HepG2 (cell line): ENCODE results near the gene DAZAP1. TPM values are rescaled to one million over a fixed set of nuclear protein-coding genes. Genes with fewer than 3 reads are reported as not detected.
A peak's percentile ranks its signal among the peaks of the same experiment; 100 is the strongest.

Experiments used
- ATAC-seq: fragments of 200-7000 bp; cut with Tn5 transposase; 3 replicates; pipeline ENCODE4 v1.9.1; 2020; ENCODE audit warnings: mild to moderate bottlenecking, moderate library complexity
- BruUV-seq: library from RNA; stranded (reverse); fragments of 400-500 nt; replicated peaks from 2 replicates; lab custom pipeline; 2021; lab: Mats Ljungman, UMichigan
- CTCF ChIA-PET: fragments of 300-600 bp; formaldehyde crosslinking; extraction: SDS; loops from one replicate; lab custom pipeline; 2021; ENCODE audit warnings: low total read pairs, inconsistent platforms, low intra/inter-chr PET ratio; lab: Yijun Ruan, JAX
- POLR2A ChIA-PET: fragments of 350-600 bp; sonication (Branson Sonifier 250); formaldehyde crosslinking; loops from one replicate; lab custom pipeline; 2020; ENCODE audit warnings: antibody characterized with exemption, inconsistent platforms; lab: Yijun Ruan, JAX
- DNase-seq: peaks from one replicate; pipeline ENCODE4 v3.0.0-alpha.2; 2015; ENCODE audit warnings: low spot score
- FAIRE-seq: peaks from 3 replicates; lab custom pipeline; 2011; peaks lifted over from hg19 to GRCh38; lab: Jason Lieb, UNC
- H2AFZ ChIP-seq: one replicate; pipeline ENCODE4 v1.6.1; 2011; ENCODE audit warnings: low read length, inconsistent platforms
- H3K27ac ChIP-seq: fragments of 300-600 bp; 3 replicates; pipeline ENCODE4 v1.8.0; 2011; ENCODE audit warnings: mixed run types, mild to moderate bottlenecking, mixed read lengths, low read length, inconsistent platforms; ENCODE audit not compliant: insufficient read depth; ENCODE audit errors: extremely low read length
- H3K27me3 ChIP-seq, 2 experiments: fragments of 200-600 bp in 1 of 2; 2 replicates in 1 of 2; 3 replicates in 1 of 2; pipeline versions ENCODE4 v1.6.0 to v1.8.0; 2011; ENCODE audit warnings: low read length in 2 of 2, mild to moderate bottlenecking in 2 of 2, moderate library complexity in 2 of 2, inconsistent platforms in 1 of 2; ENCODE audit not compliant: insufficient read depth in 2 of 2, control insufficient read depth in 1 of 2
- H3K36me3 ChIP-seq, 2 experiments: fragments of 200-600 bp in 1 of 2; replicated peaks in 1 of 2; 2 replicates in 1 of 2; 3 replicates in 1 of 2; pipeline versions ENCODE4 v1.5.1 to v1.8.0; 2011; ENCODE audit warnings: low read length in 2 of 2, inconsistent platforms in 1 of 2; ENCODE audit not compliant: insufficient read depth in 2 of 2, control insufficient read depth in 1 of 2
- H3K4me1 ChIP-seq: 2 replicates; pipeline ENCODE4 v1.5.1; 2012; ENCODE audit warnings: low read length, inconsistent platforms; ENCODE audit not compliant: insufficient read depth
- H3K4me2 ChIP-seq: 2 replicates; pipeline ENCODE4 v1.6.0; 2011; ENCODE audit warnings: low read depth, low read length, inconsistent platforms
- H3K4me3 ChIP-seq, 3 experiments: fragments of 200-600 bp in 1 of 3; sonication (generic), shearing (Covaris generic) in 1 of 3; replicated peaks in 1 of 3; 2 replicates each; pipeline ENCODE4 v1.5.1; 2011 to 2016; ENCODE audit warnings: low read length in 3 of 3, inconsistent platforms in 2 of 3, low read depth in 2 of 3, mild to moderate bottlenecking in 2 of 3, control low read depth in 1 of 3, mixed read lengths in 1 of 3; ENCODE audit not compliant: insufficient read depth in 1 of 3
- H3K79me2 ChIP-seq: one replicate; pipeline ENCODE4 v1.6.1; 2011; ENCODE audit warnings: low read length, inconsistent platforms; ENCODE audit not compliant: insufficient read depth
- H3K9ac ChIP-seq: 2 replicates; pipeline ENCODE4 v1.6.0; 2011; ENCODE audit warnings: mild to moderate bottlenecking, low read depth, low read length, inconsistent platforms; ENCODE audit not compliant: insufficient read depth
- H3K9me3 ChIP-seq: 2 replicates; pipeline ENCODE4 v1.5.1; 2012; ENCODE audit warnings: mild to moderate bottlenecking, low read length
- H4K20me1 ChIP-seq: 2 replicates; pipeline ENCODE4 v1.6.0; 2011; ENCODE audit warnings: inconsistent platforms, mild to moderate bottlenecking, low read length, moderate library complexity; ENCODE audit not compliant: insufficient read depth
- AGO2 ChIP-seq: fragments of 200-400 bp; formaldehyde crosslinking; optimal IDR thresholded peaks from 2 replicates; pipeline ENCODE3; 2017; ENCODE audit warnings: mild to moderate bottlenecking, low read depth, low read length, moderate library complexity
- CBX5 ChIP-seq: sonication (generic); formaldehyde crosslinking; IDR thresholded peaks from 2 replicates; pipeline ENCODE4 v1.4.0; 2020; ENCODE audit warnings: missing genetic modification reagents, borderline replicate concordance
- CCAR2 ChIP-seq: fragments of 200-400 bp; formaldehyde crosslinking; optimal IDR thresholded peaks from 2 replicates; pipeline ENCODE3; 2018; ENCODE audit warnings: low read depth, mild to moderate bottlenecking, low read length, moderate library complexity
- DZIP1 ChIP-seq: sonication (generic); formaldehyde crosslinking; IDR thresholded peaks from 2 replicates; pipeline ENCODE4 v1.5.0; 2020; ENCODE audit warnings: mild to moderate bottlenecking, missing genetic modification reagents
- GABPA ChIP-seq, 2 experiments: IDR thresholded peaks; 2 replicates each; pipeline ENCODE4 v1.6.1; 2011 to 2016; ENCODE audit warnings: low read depth in 2 of 2, low read length in 1 of 2, missing biosample characterization in 1 of 2, missing genetic modification characterization in 1 of 2
- HES4 ChIP-seq: sonication (generic); formaldehyde crosslinking; IDR thresholded peaks from 2 replicates; pipeline ENCODE4 v1.9.0; 2021; ENCODE audit warnings: mild to moderate bottlenecking, missing genetic modification reagents, borderline replicate concordance
- HNRNPL ChIP-seq: fragments of 200-400 bp; formaldehyde crosslinking; IDR thresholded peaks from 2 replicates; pipeline ENCODE4 v1.6.1; 2017; ENCODE audit warnings: mild to moderate bottlenecking, low read depth, low read length
- JUN ChIP-seq: sonication (generic); formaldehyde crosslinking; IDR thresholded peaks from 2 replicates; pipeline ENCODE4 v1.4.0; 2020; ENCODE audit warnings: mild to moderate bottlenecking, missing genetic modification reagents
- RAD21 ChIP-seq: fragments of 450-650 bp; formaldehyde crosslinking; IDR thresholded peaks from 2 replicates; pipeline ENCODE4 v1.5.0; 2020; ENCODE audit warnings: mild to moderate bottlenecking
- RFXAP ChIP-seq: sonication (generic); formaldehyde crosslinking; IDR thresholded peaks from 2 replicates; pipeline ENCODE4 v1.4.0; 2020; ENCODE audit warnings: missing genetic modification reagents, borderline replicate concordance
- SMAD1 ChIP-seq: sonication (generic); formaldehyde crosslinking; IDR thresholded peaks from 2 replicates; pipeline ENCODE4 v1.4.0; 2020; ENCODE audit warnings: missing genetic modification reagents, low read depth, mild to moderate bottlenecking, borderline replicate concordance
- TFE3 ChIP-seq: IDR thresholded peaks from 2 replicates; pipeline ENCODE4 v1.6.1; 2016
- ZBTB38 ChIP-seq: sonication (generic); formaldehyde crosslinking; IDR thresholded peaks from 2 replicates; pipeline ENCODE4 v1.5.1; 2020; ENCODE audit warnings: mild to moderate bottlenecking, missing genetic modification reagents
- ZFAT ChIP-seq: sonication (generic); formaldehyde crosslinking; conservative IDR thresholded peaks from 2 replicates; pipeline ENCODE4 v1.8.1; 2023; ENCODE audit warnings: missing genetic modification reagents, inconsistent platforms
- ZNF235 ChIP-seq: sonication (generic); formaldehyde crosslinking; IDR thresholded peaks from 2 replicates; pipeline ENCODE4 v1.8.1; 2023; ENCODE audit warnings: mild to moderate bottlenecking, missing genetic modification reagents, borderline replicate concordance
- ZNF33A ChIP-seq: sonication (generic); formaldehyde crosslinking; IDR thresholded peaks from 2 replicates; pipeline ENCODE4 v1.5.1; 2020; ENCODE audit warnings: missing genetic modification reagents, mild to moderate bottlenecking, moderate library complexity, borderline replicate concordance
- ZNF597 ChIP-seq: sonication (generic); formaldehyde crosslinking; IDR thresholded peaks from 2 replicates; pipeline ENCODE4 v1.5.0; 2020; ENCODE audit warnings: missing genetic modification reagents
- ZNF816 ChIP-seq: sonication (generic); formaldehyde crosslinking; IDR thresholded peaks from 2 replicates; pipeline ENCODE4 v1.8.0; 2022; ENCODE audit warnings: missing genetic modification reagents, mild to moderate bottlenecking, borderline replicate concordance
- WGBS: methylation state at CpG from one replicate; pipeline ENCODE4 v1.1.6; 2017; ENCODE audit warnings: low lambda C conversion rate; 5-methylcytosine and 5-hydroxymethylcytosine counted together
- in situ Hi-C: cut with HindIII; loops from 2 replicates; pipeline ENCODE4 v1.10.0; 2017; ENCODE audit warnings: low pct_unique_long_range_greater_than_20kb; ENCODE audit not compliant: extremely low pct_ligation_motif_present
- intact Hi-C: fragments of 100-400 bp; cut with micrococcal nuclease; formaldehyde crosslinking; loops from one replicate; pipeline ENCODE4 v1.10.0; 2022; ENCODE audit not compliant: unreplicated experiment
- polyA plus RNA-seq, 8 experiments: library from polyadenylated mRNA; depleted of rRNA in 3 of 8; stranded (reverse) in 7 of 8; unstranded in 1 of 8; fragments of >200 nt; fragmentation: Illumina TruSeq in 4 of 8; extraction: Trizol in 4 of 8; gene quantifications; 2 replicates each; pipeline versions ENCODE4 v1.2.1 to v1.2.3, GENCODE V29; 2011 to 2016; ENCODE audit warnings: low read depth in 4 of 8, missing spikeins in 1 of 8, mixed read lengths in 1 of 8; ENCODE audit not compliant: insufficient read depth in 1 of 8
- total RNA-seq, 5 experiments: library from RNA; depleted of rRNA; stranded (reverse); fragments of >200 nt; fragmentation: Illumina TruSeq; extraction: Trizol; gene quantifications; 2 replicates each; pipeline ENCODE4 v1.2.3, GENCODE V29; 2016; ENCODE audit warnings: low read depth in 1 of 5

DAZAP1 gene
- total and polyA plus RNA-seq, 2 of the 13 experiments (the other 11 are each of a cell fraction or from before 2014, with no cell fraction given), result 63.3 to 79.2 TPM

GRCh38 chr19:1416014-1416841 lies 8.8 kb downstream of the DAZAP1 start:
- ChIA-PET POLR2A (interaction anchor here (1.1 to 2.1 kb wide), 2 partner anchors 8 to 147 kb away, joined by 7 to 8 read pairs; partner anchors contain the start of gene CIRBP), CTCF (no interaction called here)
- 89% methylated on average over 26 of the region's 28 CpGs for WGBS
- DNase-seq (no peak), ATAC-seq (no peak), FAIRE-seq (no peak)
- intact Hi-C loops (no loop called here), in situ Hi-C loops (no loop called here)
- peak overlapping the region; percentile 66; the same call in 1 of the 2 replicates for H3K9ac ChIP-seq
- BruUV-seq, result no TSS peak
- no peaks in the 10 kb centered on the region for H3K9me3 ChIP-seq
- H3K79me2 ChIP-seq, result peaks cover 84% of the 10 kb centered on the region
- H3K36me3 ChIP-seq, result peaks cover 19 to 49% of the 10 kb centered on the region in 2 experiments
- H3K27me3 ChIP-seq, result no peaks in the 10 kb centered on the region
- peak overlapping the region; percentile 82 for H3K27ac ChIP-seq
- peak overlapping the region in 1 of 3 experiments; percentile 38; a peak in 2 of 6 replicates for H3K4me3 ChIP-seq
- H4K20me1 ChIP-seq, result peaks cover 77% of the 10 kb centered on the region
- peaks cover 60% of the 10 kb centered on the region for H3K4me1 ChIP-seq
- peak overlapping the region; percentile 66 for H3K4me2 ChIP-seq
- H2AFZ ChIP-seq, result no peak overlapping the region
- TF ChIP-seq SMAD1 (CRISPR knock-in tag) (no peak), ZNF597 (CRISPR knock-in tag) (no peak), CBX5 (no peak), JUN (no peak), ZNF235 (CRISPR knock-in tag) (0 out of 2 replicates have a peak, but pooled peaks have one; percentile 1), TFE3 (no peak), ZNF816 (CRISPR knock-in tag) (no peak), GABPA (IDR thresholded peaks at IDR 0.05; ENCODE audit: low read depth, low read length) (no peak), GABPA (CRISPR knock-in tag; IDR thresholded peaks at IDR 0.05; ENCODE audit: low read depth) (no peak), ZBTB38 (CRISPR knock-in tag) (peak; percentile 71), ZNF33A (no peak), RFXAP (CRISPR knock-in tag) (no peak), RAD21 (CRISPR knock-in tag) (no peak), AGO2 (peak; percentile 11), HES4 (CRISPR knock-in tag) (no peak; the same call in 1 of the 2 replicates), CCAR2 (no peak), DZIP1 (0 out of 2 replicates have a peak, but pooled peaks have one; percentile 3), ZFAT (CRISPR knock-in tag) (no peak), HNRNPL (0 out of 2 replicates have a peak, but pooled peaks have one; percentile 54)
